GM13976 (cell line): ENCODE measurements around the gene PAK1IP1.

ENCODE experiments used
- DNase-seq: peaks from one replicate; pipeline ENCODE4 v3.0.0; 2012; ENCODE audit warnings: low spot score
- in situ Hi-C: fragments of 300-500 bp; cut with MboI; formaldehyde crosslinking; loops from one replicate; pipeline ENCODE4 v1.12.0; 2022; ENCODE audit warnings: low sequenced_read_pairs, mixed read lengths, inconsistent platforms; ENCODE audit not compliant: unreplicated experiment
- TF ChIP-seq, protein P1 (sequence below): IDR thresholded peaks from 2 replicates; pipeline ENCODE4 v1.5.1; 2012; ENCODE audit warnings: borderline replicate concordance, mild to moderate bottlenecking; ENCODE audit not compliant: insufficient read depth; ENCODE audit errors: extremely low read depth, missing control alignments, control extremely low read depth

The PAK1IP1 gene

DNA sequence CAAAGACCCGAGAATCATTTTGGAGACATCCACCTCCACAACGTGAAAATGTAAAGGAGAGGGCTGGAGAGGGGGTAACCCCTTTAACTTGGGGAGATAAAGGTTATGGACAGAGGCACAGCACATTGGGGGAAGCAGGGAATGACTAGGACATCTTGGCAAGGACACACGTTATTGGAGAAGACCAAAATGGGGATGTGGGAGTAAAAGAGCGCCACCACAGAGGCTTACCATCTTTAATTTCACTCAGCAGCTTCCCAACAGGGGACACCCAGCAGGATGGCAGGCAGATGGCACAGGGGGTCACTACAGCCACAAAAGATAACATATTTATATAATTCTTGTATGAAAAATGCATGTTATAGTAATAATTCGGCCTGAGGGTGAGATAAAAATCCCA, 10.2 kb upstream of the PAK1IP1 start:
- TF ChIP-seq, protein P1, sequence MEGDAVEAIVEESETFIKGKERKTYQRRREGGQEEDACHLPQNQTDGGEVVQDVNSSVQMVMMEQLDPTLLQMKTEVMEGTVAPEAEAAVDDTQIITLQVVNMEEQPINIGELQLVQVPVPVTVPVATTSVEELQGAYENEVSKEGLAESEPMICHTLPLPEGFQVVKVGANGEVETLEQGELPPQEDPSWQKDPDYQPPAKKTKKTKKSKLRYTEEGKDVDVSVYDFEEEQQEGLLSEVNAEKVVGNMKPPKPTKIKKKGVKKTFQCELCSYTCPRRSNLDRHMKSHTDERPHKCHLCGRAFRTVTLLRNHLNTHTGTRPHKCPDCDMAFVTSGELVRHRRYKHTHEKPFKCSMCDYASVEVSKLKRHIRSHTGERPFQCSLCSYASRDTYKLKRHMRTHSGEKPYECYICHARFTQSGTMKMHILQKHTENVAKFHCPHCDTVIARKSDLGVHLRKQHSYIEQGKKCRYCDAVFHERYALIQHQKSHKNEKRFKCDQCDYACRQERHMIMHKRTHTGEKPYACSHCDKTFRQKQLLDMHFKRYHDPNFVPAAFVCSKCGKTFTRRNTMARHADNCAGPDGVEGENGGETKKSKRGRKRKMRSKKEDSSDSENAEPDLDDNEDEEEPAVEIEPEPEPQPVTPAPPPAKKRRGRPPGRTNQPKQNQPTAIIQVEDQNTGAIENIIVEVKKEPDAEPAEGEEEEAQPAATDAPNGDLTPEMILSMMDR = no peak
- in situ Hi-C loops = no loop called here
- no peak for DNase-seq

DNA sequence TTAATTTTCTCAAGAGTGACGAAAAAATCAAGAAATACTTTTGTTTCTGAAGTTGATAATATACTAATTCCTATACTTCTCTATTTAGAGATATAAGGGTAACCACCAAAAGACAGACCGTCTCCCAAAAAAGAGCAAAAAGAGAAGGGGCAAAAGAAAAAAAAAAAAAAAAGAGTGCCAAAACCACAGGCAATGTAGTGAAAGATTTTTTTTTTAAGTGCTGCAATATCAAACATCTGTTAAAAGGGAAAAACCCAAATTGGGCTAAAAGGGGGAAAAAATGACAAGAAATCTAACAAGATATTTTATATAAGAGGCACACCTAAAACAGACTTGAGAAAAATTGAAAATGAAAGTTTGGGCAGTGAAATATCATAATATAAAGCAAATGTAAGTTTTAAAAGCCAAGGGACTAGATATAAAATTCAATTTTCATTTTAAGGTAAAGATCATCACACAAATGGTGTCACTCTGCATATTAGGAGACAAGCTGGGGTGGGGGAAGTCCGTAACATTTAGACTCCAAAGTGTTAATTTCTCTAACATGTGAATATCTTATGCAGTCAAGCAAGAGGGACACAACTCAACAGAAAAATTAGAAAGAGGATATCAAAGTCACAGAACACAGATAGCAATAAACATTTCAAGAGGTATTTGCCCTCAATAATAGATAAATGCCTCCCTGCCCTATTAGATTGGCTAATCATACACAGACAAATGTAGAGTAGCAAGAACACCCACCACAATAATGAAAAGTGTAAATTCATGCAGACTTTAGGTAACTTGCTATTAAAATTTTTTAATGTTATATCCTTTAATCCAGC, 9.5 kb upstream of the PAK1IP1 start:
- TF ChIP-seq, protein P1 = no peak
- DNase-seq = no peak
- in situ Hi-C loops = no loop called here

DNA sequence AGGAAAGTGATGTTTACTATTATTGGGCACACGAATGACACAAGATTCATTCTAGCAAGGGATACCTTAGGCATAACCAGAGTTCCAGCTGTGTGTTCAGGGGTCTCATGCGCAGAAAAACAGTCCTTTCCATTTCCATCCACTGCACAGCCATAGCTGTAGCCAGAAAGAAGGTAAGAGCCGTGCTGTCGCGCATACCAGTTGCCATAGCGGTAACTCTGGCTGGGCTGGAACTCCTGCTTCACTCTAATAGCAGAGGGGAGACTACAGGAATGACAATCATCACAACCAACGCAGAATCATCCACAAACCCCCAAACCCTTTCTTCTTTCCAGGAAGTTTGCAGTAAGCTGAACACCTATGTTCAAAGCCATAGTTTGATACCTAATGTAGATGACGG, 7.9 kb upstream of the PAK1IP1 start:
- in situ Hi-C loops = no loop called here
- DNase-seq = no peak
- TF ChIP-seq, protein P1 = no peak

DNA sequence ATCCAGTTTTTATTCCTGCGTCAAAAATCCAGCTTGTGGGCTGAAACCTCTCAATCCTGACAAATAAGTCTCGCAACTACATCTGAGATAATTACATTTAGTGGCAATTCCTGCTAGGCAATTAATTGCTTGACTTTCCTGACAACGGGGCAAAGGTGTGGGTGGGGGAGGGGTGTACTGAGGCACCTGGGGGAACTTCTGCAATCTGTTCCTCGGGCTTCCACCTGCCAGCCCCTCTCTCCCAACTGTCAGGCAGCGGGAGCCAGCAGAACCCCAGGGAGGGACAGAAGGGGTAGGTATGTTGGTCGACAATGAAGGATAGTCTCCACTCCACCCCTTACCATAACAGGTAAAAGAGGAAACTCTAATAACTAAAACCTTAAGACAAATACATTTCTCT, 7.2 kb upstream of the PAK1IP1 start:
- DNase-seq = no peak
- in situ Hi-C loops = no loop called here
- TF ChIP-seq, protein P1 = no peak

DNA sequence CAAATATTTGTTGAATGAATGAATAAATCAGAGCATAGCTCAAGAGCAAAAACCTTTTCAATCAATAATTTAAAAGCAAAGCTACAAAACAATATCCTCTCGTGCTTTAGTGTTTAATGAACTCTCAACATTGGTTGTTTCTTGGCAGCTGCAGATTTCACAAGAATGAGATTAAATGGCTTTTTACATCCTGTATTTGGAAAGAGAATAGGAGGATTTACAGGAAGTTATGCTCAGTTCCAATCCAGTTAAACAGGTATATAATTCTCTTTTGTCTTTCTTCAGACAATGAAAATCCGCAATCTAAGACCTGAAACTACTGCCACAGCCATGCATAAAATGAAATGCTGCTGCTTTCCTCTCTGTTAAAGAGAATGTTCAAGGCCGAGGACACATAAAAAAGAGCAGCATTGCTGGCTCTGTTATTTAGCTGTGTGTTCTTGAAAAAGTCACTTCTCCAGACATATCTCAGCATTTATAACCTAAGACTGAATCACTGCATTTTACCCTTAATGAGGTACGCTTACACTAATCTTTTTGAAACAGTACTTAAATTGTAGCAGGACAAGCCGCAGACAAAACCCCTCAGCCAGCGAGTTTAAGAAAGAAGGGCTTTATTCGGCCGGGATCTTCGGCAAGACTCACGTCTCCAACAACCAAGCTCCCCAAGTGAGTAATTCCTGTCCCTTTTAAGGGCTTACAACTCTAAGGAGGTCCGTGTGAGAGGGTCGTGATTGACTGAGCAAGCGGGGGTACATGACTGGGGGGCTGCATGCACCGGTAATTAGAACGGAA, 3.9 kb upstream of the PAK1IP1 start:
- no peak for DNase-seq
- in situ Hi-C loops = no loop called here
- TF ChIP-seq, protein P1 = no peak

DNA sequence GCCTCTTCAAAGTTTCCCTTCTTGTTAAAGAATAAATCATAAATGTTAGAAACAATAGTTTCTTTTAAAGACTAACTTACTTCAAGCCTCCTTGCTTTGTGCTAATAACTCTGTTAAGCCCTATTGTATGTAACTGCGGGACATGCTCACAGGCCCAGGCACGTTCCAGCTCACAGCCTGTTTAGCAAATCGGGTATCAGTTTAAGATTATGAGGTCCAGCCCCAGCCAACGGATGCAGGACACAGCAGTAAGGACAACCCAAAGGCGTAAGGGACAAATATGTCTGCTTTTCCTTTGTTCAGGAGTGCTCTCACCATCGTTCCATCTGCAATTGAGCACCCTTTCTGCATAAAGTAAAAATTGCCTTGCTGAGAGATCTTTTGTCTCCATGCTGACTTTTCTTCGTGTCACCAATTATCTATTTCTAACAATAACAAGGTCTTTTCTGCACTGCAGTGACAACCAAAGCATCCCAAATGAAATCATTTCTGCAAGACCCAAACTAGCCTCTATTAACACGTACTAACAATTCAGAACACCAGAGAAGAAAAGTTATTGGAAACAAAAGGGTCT, 1.7 kb upstream of the PAK1IP1 start:
- in situ Hi-C loops = no loop called here
- no peak for DNase-seq

More for the DNA sequence above, 1.7 kb upstream of the PAK1IP1 start:
- TF ChIP-seq, protein P1 = no peak
